Fibroblast of mammary gland (primary cell): ENCODE data around the gene GRXCR1.

Source experiments
- DNase-seq: peaks from one replicate; pipeline ENCODE4 v3.0.0-alpha.2; 2010; ENCODE audit warnings: low read depth
- H3K4me3 ChIP-seq: 2 replicates; pipeline ENCODE4 v1.5.1; 2011; ENCODE audit warnings: low read depth, mild to moderate bottlenecking, low read length, moderate library complexity; ENCODE audit not compliant: control insufficient read depth
- TF ChIP-seq, protein P1 (sequence below): conservative IDR thresholded peaks from 2 replicates; pipeline ENCODE4 v1.5.1; 2011; ENCODE audit warnings: low read depth, low read length, inconsistent platforms; ENCODE audit not compliant: control insufficient read depth, insufficient read depth

The GRXCR1 gene

DNA sequence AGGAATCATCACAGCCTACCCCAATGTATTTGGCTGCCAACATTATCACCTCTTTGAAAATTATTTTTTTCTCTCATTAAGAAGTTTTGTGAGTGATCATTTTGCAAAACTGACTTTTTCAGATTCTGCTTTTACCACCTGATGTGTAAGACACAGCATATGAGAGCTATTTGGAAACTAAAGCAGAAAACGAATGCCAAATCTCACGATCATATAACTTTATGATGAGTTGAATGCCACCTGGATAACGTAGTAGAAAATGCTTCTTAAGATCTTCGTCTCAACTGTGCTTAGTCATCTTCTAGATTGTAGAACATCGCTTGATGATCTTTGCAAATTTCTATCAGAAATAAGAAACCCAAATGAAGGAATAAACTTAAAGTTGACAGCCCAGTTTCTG lies 21.3 kb upstream of the GRXCR1 start:
- no peak overlapping the region for H3K4me3 ChIP-seq
- TF ChIP-seq, protein P1, sequence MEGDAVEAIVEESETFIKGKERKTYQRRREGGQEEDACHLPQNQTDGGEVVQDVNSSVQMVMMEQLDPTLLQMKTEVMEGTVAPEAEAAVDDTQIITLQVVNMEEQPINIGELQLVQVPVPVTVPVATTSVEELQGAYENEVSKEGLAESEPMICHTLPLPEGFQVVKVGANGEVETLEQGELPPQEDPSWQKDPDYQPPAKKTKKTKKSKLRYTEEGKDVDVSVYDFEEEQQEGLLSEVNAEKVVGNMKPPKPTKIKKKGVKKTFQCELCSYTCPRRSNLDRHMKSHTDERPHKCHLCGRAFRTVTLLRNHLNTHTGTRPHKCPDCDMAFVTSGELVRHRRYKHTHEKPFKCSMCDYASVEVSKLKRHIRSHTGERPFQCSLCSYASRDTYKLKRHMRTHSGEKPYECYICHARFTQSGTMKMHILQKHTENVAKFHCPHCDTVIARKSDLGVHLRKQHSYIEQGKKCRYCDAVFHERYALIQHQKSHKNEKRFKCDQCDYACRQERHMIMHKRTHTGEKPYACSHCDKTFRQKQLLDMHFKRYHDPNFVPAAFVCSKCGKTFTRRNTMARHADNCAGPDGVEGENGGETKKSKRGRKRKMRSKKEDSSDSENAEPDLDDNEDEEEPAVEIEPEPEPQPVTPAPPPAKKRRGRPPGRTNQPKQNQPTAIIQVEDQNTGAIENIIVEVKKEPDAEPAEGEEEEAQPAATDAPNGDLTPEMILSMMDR, result no peak
- no peak for DNase-seq

DNA sequence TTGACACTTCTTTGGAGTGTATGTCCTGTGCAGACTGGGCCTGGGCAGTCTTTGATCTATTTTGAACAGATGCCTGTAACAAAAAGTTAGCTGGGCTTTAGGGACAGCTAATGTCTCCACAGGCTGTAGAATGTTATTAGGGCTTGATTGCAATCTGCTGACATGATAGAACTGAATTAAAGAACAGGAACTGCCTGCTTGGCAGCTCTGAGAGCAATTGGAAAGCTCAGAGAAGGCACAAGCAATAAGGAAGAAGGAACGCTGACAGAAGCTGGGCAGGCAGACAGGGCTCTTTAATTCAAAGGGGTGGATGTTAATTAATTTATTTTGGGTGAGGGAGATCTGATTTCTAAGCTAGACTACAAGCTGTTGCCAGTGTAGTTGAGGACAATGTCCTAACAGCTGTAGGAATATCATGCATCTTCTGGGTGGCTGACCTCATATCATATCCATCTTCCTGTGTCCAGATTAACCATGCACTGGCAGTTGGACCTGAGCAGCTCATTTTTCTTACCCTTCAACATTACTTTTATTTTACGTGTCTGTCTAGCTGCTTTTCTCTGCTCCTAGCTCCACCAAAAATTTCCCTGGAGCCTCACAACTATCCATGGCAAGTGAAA lies 20.7 kb upstream of the GRXCR1 start:
- TF ChIP-seq, protein P1, result no peak
- no peak for DNase-seq
- H3K4me3 ChIP-seq, result no peak overlapping the region

DNA sequence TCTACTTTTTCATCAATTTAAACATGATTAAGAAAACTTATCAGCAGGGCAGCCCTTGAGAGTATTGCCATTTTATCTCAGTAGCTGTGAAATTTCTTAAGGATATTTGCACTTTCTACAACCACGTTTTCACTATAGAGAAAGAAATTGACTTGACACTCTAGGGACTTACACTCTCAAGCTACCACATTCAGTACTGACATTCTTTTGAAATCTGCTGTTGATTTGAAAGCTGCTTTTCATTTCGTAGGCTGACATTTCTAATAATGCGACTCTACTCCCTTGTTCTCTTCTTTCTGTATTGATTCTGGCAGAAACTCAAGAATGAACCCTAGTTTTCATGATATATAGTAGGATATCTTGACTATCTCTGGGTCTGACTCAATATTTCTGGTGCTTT lies 13.7 kb upstream of the GRXCR1 start:
- TF ChIP-seq, protein P1, result no peak
- DNase-seq, result no peak
- no peak overlapping the region for H3K4me3 ChIP-seq

DNA sequence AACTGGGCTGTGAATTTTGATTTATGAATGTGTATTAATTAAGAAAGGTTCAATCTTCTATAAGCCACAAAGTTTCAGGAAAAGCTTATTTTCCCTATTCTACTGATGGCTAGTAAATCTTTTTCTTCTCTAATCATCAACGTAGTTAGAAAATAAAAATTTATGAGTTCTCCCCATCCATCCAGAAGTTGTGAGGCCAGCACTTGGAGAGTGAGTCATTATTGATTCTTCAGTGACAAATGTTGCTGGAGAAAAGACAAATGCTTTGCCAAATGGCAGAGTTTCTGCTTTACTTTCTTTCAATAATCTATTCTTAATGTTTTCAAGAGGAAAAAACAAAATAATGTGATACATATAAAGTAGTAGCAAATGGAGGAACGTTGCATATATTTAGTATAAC lies 11.3 kb upstream of the GRXCR1 start:
- no peak for DNase-seq
- TF ChIP-seq, protein P1, result no peak
- no peak overlapping the region for H3K4me3 ChIP-seq

DNA sequence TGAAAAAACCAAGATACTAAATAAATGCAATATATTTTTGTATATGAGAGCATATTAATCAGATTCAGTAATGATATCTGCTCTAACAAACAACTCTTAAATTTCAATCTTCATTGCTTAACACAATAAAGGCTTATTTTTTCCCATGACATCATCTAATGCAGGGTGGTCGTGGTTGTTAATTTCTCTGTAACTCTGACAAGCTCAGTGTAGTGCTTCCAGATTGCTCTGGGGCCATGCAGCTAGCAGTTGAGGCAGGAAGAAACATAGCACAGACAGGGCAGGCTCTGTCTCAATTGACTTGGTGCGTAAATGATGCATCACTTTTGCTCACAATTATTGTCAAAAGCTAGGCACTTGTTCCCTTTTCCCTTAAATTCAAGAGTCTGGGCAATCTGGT lies 869 bp upstream of the GRXCR1 start:
- no peak overlapping the region for H3K4me3 ChIP-seq
- TF ChIP-seq, protein P1, result no peak
- DNase-seq, result no peak

DNA sequence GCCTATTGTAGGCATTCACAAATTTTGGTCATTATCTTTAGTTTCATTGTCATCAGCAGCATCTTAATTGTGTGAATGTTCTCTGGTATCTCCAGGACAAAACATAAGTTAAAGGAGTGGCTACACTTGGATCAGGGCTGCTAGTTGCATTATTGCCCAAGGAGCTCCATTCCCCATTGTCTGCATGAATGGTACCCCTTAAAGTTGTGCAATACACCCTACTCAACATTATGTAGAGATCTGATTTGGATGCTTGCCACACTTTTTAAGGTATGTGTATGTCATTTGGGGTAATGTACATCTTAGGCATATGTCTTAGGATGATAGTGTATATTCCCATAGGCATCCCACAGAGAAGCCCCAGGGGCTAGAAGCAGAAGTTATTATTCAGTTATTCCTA lies 2.9 kb downstream of the GRXCR1 start:
- TF ChIP-seq, protein P1, result no peak
- DNase-seq, result no peak
- H3K4me3 ChIP-seq, result no peak overlapping the region

DNA sequence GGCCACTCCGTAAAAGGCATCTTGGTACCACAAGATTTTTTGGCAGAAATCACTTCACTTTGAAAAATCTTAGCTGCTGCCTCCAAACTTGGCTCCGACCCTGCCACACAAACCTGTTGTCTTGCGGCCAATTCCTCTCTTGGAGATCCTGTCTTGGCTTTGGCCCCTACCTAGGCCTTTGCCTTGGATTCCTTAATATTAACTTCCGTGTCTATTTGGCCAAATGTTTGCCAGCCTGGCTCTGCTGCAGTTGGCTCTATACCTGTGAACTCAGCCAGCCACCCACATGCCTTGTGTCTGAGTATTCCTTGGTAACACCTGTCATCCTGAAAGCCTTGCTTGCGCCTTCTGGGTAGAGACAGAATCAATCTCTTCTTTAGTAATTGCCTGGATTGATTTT lies 12.5 kb downstream of the GRXCR1 start:
- TF ChIP-seq, protein P1, result no peak
- H3K4me3 ChIP-seq, result no peak overlapping the region
- no peak for DNase-seq
